Activated CD8-positive, alpha-beta T cell treated with anti-CD3 and anti-CD28 coated beads for 36 hours (primary cell): Measurements from ENCODE around the gene DSEL. TPM values are rescaled to one million over a fixed set of nuclear protein-coding genes. Genes with fewer than 3 reads are reported as not detected.

Experiments
- ATAC-seq: fragments of 200-7000 bp; cut with Tn5 transposase; one replicate; pipeline ENCODE4 v1.10.0; 2021; ENCODE audit warnings: mild to moderate bottlenecking, moderate library complexity
- CTCF ChIA-PET: fragments of 350-600 bp; sonication (Branson Sonifier 250); formaldehyde crosslinking; loops from one replicate; lab custom pipeline; 2021; ENCODE audit warnings: antibody characterized with exemption; lab: Charles Lee
- POLR2A ChIA-PET: fragments of 350-600 bp; sonication (Branson Sonifier 250); formaldehyde crosslinking; loops from one replicate; lab custom pipeline; 2021; ENCODE audit warnings: antibody characterized with exemption; lab: Charles Lee
- DNase-seq: peaks from one replicate; pipeline ENCODE4 v3.0.0-alpha.2; 2020
- H3K27ac Mint-ChIP-seq: one replicate; pipeline ENCODE4 v1.8.0; 2021; ENCODE audit warnings: mild to moderate bottlenecking, mixed read lengths
- H3K27me3 Mint-ChIP-seq: one replicate; pipeline ENCODE4 v1.8.0; 2021; ENCODE audit warnings: mixed read lengths
- H3K36me3 Mint-ChIP-seq: one replicate; pipeline ENCODE4 v1.8.0; 2021; ENCODE audit warnings: low read depth, mixed read lengths
- H3K4me1 Mint-ChIP-seq: one replicate; pipeline ENCODE4 v1.8.0; 2021; ENCODE audit warnings: low read depth, mixed read lengths
- H3K4me3 Mint-ChIP-seq: one replicate; pipeline ENCODE4 v1.8.0; 2021; ENCODE audit warnings: mild to moderate bottlenecking, moderate library complexity, mixed read lengths
- H3K9me3 Mint-ChIP-seq: one replicate; pipeline ENCODE4 v1.8.0; 2021; ENCODE audit warnings: mixed read lengths
- CTCF ChIP-seq: fragments of 200-600 bp; IDR thresholded peaks from one replicate; pipeline ENCODE4 v1.8.0; 2022; ENCODE audit warnings: antibody characterized with exemption, mild to moderate bottlenecking
- intact Hi-C: fragments of 100-400 bp; cut with micrococcal nuclease; formaldehyde crosslinking; loops from one replicate; pipeline ENCODE4 v1.10.0; 2022
- total RNA-seq, 2 experiments: library from RNA; stranded (reverse); gene quantifications; one replicate each; pipeline ENCODE4 v1.2.3, GENCODE V29; 2021

DSEL gene
- total RNA-seq, 2 experiments from 2014 or later: 0.09 to 0.13 TPM

DNA sequence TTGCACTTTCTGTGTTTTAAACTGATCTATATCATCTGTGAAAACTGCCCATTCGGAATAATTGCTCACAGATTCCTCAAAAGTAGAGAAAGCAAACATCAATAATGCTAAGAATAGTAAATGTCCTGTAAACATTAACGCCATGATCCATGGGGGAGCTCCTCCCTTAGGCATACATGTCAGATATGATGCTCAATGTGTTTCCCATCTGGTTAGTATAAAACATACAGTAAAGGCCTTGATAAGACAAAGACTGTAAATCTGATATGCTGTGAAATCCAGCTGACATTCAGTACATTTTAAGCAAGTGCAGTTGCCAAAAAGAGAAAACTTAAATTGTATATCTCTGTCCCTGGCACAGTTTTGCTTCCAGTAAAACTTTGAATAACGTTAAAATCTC, 2.1 kb downstream of the DSEL start:
- ChIA-PET POLR2A (no interaction called here), CTCF (interaction anchor here (1.3 kb wide), 1 partner anchor 169 kb away, joined by 3 read pairs; no protein-coding TSS in a partner anchor)
- no peak overlapping the region for H3K4me3 Mint-ChIP-seq
- no peak for DNase-seq
- TF ChIP-seq CTCF: no peak
- ATAC-seq: no peak
- no peaks in the 10 kb centered on the region for H3K9me3 Mint-ChIP-seq
- no peaks in the 10 kb centered on the region for H3K36me3 Mint-ChIP-seq
- peaks cover 7% of the 10 kb centered on the region for H3K27me3 Mint-ChIP-seq
- no peak overlapping the region for H3K27ac Mint-ChIP-seq
- intact Hi-C loops: loop anchor here (10.0 kb wide), 1 partner anchor 300 kb away; no protein-coding TSS in a partner anchor
- H3K4me1 Mint-ChIP-seq: peaks cover 13% of the 10 kb centered on the region

- DNase-seq: no peak
- no peak for ATAC-seq
- CTCF ChIA-PET: interaction anchor here (1.3 kb wide), 1 partner anchor 168 kb away, joined by 3 read pairs; no protein-coding TSS in a partner anchor
Measured at GRCh38 chr18:67513280-67513679, 3.2 kb downstream of the DSEL start.

DNA sequence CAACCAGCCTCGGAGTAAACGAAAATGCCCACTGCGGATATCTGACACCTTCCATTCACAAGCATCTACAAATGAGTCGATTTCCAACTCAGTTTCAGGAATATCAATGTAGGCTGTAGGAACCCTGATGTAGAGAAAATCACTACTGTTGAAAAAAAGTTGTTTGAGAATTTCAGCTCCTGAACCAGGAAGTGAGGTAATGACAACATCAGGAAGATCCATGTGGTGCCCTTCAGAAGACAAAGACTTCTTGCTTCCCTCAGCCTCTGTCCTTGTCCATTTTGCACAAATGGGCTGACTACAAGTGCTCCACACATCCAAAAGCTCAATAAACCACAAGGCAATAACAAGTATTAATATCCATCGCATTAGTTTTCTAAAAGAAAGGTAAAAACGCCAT, 4.7 kb downstream of the DSEL start:
- Mint-ChIP-seq H3K4me3 (no peak overlapping the region), H3K27me3 (peaks cover 5% of the 10 kb centered on the region), H3K27ac (no peak overlapping the region), H3K4me1 (peaks cover under 1% of the 10 kb centered on the region), H3K36me3 (no peaks in the 10 kb centered on the region), H3K9me3 (no peaks in the 10 kb centered on the region)
- no peak for TF ChIP-seq CTCF
- intact Hi-C loops: loop anchor here (10.0 kb wide), 1 partner anchor 297 kb away; no protein-coding TSS in a partner anchor
- ChIA-PET POLR2A (no interaction called here), CTCF (no interaction called here)
- ATAC-seq (no peak), DNase-seq (no peak)

More at GRCh38 chr18:67513280-67513679, 3.2 kb downstream of the DSEL start:
- Mint-ChIP-seq H3K27me3 (peaks cover 7% of the 10 kb centered on the region), H3K9me3 (no peaks in the 10 kb centered on the region), H3K36me3 (no peaks in the 10 kb centered on the region), H3K4me1 (peaks cover 13% of the 10 kb centered on the region), H3K4me3 (no peak overlapping the region), H3K27ac (no peak overlapping the region)
- POLR2A ChIA-PET: no interaction called here
- TF ChIP-seq CTCF: no peak
- intact Hi-C loops: loop anchor here (10.0 kb wide), 1 partner anchor 298 kb away; no protein-coding TSS in a partner anchor

- DNase-seq (no peak), ATAC-seq (no peak)
- H3K27me3 Mint-ChIP-seq: peaks cover 5% of the 10 kb centered on the region
- no peak overlapping the region for H3K4me3 Mint-ChIP-seq
- H3K36me3 Mint-ChIP-seq: no peaks in the 10 kb centered on the region
- intact Hi-C loops: loop anchor here (10.0 kb wide), 1 partner anchor 296 kb away; no protein-coding TSS in a partner anchor
- TF ChIP-seq CTCF: no peak
- H3K27ac Mint-ChIP-seq: no peak overlapping the region
- ChIA-PET CTCF (no interaction called here), POLR2A (no interaction called here)
- H3K4me1 Mint-ChIP-seq: no peaks in the 10 kb centered on the region
- no peaks in the 10 kb centered on the region for H3K9me3 Mint-ChIP-seq
Measured at GRCh38 chr18:67510831-67511230, 5.7 kb downstream of the DSEL start.

DNA sequence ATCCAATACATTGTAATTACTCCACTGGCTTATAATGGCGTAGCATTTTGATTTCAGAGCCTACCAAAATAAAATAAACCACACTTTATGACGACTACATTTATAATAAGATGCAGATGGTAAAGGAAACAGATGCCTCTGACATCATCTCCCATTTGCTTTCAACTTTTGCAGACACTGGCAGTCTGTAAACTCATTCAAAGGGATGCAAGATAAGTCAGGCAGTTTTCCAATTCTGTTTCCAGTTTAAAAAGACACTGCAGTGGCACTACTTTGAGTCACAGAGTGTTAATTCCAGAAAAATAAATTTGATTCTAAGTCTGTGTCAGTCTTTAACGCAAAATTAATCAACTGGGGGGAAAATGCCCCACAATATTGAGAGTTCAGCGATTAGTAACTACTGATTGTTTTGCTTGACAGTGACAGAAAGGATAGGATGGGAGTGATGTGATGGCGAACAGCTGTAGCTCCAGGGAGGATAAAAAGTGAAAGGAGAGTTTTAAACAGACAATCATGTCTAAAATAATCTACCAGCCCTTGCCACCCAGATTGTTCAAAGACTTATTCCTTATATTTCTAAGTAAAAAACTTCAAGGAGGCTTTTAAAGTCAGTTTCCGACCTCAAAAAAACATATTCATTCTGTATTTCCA, 6.7 kb downstream of the DSEL start:
- POLR2A ChIA-PET: no interaction called here
- no peak overlapping the region for H3K4me3 Mint-ChIP-seq
- DNase-seq (no peak), ATAC-seq (no peak)
- no peaks in the 10 kb centered on the region for H3K36me3 Mint-ChIP-seq
- CTCF ChIA-PET: no interaction called here
- intact Hi-C loops: loop anchor here (10.0 kb wide), 1 partner anchor 295 kb away; no protein-coding TSS in a partner anchor
- no peak overlapping the region for H3K27ac Mint-ChIP-seq
- no peaks in the 10 kb centered on the region for H3K4me1 Mint-ChIP-seq
- H3K27me3 Mint-ChIP-seq: no peaks in the 10 kb centered on the region
- TF ChIP-seq CTCF: no peak
- no peaks in the 10 kb centered on the region for H3K9me3 Mint-ChIP-seq
